ENCODE data around the gene RALGAPA1. TPM values are rescaled to one million over a fixed set of nuclear protein-coding genes. Genes with fewer than 3 reads are reported as not detected.

RALGAPA1 gene
- total RNA-seq, 1 donor: 39.1 TPM

DNA sequence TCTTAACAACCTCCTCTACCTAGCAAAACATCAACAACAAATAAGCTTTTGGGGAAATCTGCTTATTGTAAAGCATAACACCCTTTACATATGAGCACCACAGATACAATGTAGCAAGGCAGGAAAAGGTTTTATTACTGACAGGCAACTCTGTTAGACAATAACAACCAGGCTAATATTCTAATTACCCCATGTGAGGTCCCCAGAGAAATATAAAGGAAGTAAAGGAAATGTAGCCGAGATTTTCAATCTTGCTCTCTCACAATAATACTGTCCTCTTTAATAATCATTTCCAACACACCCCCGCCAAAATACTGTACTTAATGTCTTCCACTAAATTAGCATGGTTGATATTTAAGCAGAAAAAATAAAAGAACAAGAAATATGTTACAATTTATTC, 289.1 kb downstream of the RALGAPA1 start:
- DNase-seq (ENCODE audit: insufficient read length, low spot score, missing footprints): no peak
- Histone ChIP-seq H3K36me3 (ENCODE audit: insufficient read depth, low read length) (no peaks in the 10 kb centered on the region), H3K9me3 (ENCODE audit: low read depth, low read length) (no peaks in the 10 kb centered on the region), H3K4me1 (ENCODE audit: insufficient read depth, low read length) (no peaks in the 10 kb centered on the region), H3K4me2 (ENCODE audit: insufficient read depth, low read length) (no peak overlapping the region), H3K27me3 (ENCODE audit: insufficient read depth, low read length) (peaks cover 8% of the 10 kb centered on the region), H2AFZ (ENCODE audit: low read length) (no peak overlapping the region), H3K79me2 (ENCODE audit: insufficient read depth, low read length) (no peaks in the 10 kb centered on the region), H3K4me3 (ENCODE audit: insufficient read depth, low read length) (no peak overlapping the region), H4K20me1 (ENCODE audit: insufficient read depth, low read length) (no peaks in the 10 kb centered on the region), H3K27ac (ENCODE audit: low read depth, low read length) (no peak overlapping the region)
- TF ChIP-seq, protein P1, sequence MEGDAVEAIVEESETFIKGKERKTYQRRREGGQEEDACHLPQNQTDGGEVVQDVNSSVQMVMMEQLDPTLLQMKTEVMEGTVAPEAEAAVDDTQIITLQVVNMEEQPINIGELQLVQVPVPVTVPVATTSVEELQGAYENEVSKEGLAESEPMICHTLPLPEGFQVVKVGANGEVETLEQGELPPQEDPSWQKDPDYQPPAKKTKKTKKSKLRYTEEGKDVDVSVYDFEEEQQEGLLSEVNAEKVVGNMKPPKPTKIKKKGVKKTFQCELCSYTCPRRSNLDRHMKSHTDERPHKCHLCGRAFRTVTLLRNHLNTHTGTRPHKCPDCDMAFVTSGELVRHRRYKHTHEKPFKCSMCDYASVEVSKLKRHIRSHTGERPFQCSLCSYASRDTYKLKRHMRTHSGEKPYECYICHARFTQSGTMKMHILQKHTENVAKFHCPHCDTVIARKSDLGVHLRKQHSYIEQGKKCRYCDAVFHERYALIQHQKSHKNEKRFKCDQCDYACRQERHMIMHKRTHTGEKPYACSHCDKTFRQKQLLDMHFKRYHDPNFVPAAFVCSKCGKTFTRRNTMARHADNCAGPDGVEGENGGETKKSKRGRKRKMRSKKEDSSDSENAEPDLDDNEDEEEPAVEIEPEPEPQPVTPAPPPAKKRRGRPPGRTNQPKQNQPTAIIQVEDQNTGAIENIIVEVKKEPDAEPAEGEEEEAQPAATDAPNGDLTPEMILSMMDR (IDR thresholded peaks at IDR 0.05; ENCODE audit: extremely low read depth, low read depth, low read length): no peak

DNA sequence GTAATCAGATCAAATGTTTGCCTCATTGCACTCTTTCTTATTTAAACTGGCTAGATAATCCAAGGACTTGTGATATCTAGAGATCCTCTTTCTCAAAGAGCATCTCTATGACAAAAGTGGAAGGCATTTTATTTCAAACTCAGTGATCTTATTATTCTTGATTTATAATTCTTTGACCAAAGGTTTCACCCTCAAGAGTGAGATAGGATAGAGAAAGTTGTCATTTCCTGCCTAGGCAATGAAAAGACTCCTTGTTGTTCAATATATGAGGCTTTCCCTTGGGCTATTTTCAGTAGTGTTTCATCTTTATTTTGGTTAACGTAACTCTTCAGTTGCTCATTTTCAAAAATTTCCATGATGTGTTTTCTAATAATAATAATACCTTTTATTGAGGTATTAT, 293.2 kb downstream of the RALGAPA1 start:
- no peak overlapping the region for H3K27ac ChIP-seq (ENCODE audit: low read depth, low read length)
- DNase-seq (ENCODE audit: insufficient read length, low spot score, missing footprints): no peak
- H3K4me2 ChIP-seq (ENCODE audit: insufficient read depth, low read length): no peak overlapping the region

DNA sequence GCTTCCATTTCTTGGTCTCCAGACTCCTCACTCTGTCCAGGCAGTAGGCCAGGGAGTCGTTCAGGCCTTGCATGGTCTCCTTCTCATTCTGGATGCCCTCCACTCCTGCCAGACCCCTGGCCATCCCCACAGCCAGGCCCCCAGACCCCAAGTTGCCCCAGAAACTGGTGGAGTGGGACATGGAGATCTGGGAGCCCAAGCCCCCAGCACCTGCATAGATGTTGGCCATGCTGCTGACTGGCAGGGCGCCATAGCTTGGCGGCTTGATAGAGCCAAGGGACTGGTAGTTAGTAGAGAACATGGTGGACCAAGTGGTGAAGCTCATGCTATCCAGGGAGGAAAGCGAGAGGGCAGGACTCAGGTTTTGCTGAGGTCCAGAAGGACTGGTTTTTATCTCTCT, 296.3 kb downstream of the RALGAPA1 start:
- no peak overlapping the region for H3K4me2 ChIP-seq (ENCODE audit: insufficient read depth, low read length)
- TF ChIP-seq, protein P1 (IDR thresholded peaks at IDR 0.05; ENCODE audit: extremely low read depth, low read depth, low read length): no peak
- no peak overlapping the region for H3K27ac ChIP-seq (ENCODE audit: low read depth, low read length)
- H3K27me3 ChIP-seq (ENCODE audit: insufficient read depth, low read length): peaks cover 4% of the 10 kb centered on the region
- no peak overlapping the region for H3K4me3 ChIP-seq (ENCODE audit: insufficient read depth, low read length)
- no peaks in the 10 kb centered on the region for H3K4me1 ChIP-seq (ENCODE audit: insufficient read depth, low read length)
- H2AFZ ChIP-seq (ENCODE audit: low read length): no peak overlapping the region
- no peak for DNase-seq (ENCODE audit: insufficient read length, low spot score, missing footprints)
- H3K36me3 ChIP-seq (ENCODE audit: insufficient read depth, low read length): no peaks in the 10 kb centered on the region
- H3K79me2 ChIP-seq (ENCODE audit: insufficient read depth, low read length): no peaks in the 10 kb centered on the region
- no peaks in the 10 kb centered on the region for H4K20me1 ChIP-seq (ENCODE audit: insufficient read depth, low read length)
- no peaks in the 10 kb centered on the region for H3K9me3 ChIP-seq (ENCODE audit: low read depth, low read length)

More for the DNA sequence above, 293.2 kb downstream of the RALGAPA1 start:
- TF ChIP-seq, protein P1 (IDR thresholded peaks at IDR 0.05; ENCODE audit: extremely low read depth, low read depth, low read length): no peak
- no peak overlapping the region for H3K4me3 ChIP-seq (ENCODE audit: insufficient read depth, low read length)
- peaks cover 8% of the 10 kb centered on the region for H3K27me3 ChIP-seq (ENCODE audit: insufficient read depth, low read length)
- no peaks in the 10 kb centered on the region for H3K36me3 ChIP-seq (ENCODE audit: insufficient read depth, low read length)
- no peaks in the 10 kb centered on the region for H3K79me2 ChIP-seq (ENCODE audit: insufficient read depth, low read length)
- H4K20me1 ChIP-seq (ENCODE audit: insufficient read depth, low read length): no peaks in the 10 kb centered on the region
- no peak overlapping the region for H2AFZ ChIP-seq (ENCODE audit: low read length)
- no peaks in the 10 kb centered on the region for H3K9me3 ChIP-seq (ENCODE audit: low read depth, low read length)
- no peaks in the 10 kb centered on the region for H3K4me1 ChIP-seq (ENCODE audit: insufficient read depth, low read length)

DNA sequence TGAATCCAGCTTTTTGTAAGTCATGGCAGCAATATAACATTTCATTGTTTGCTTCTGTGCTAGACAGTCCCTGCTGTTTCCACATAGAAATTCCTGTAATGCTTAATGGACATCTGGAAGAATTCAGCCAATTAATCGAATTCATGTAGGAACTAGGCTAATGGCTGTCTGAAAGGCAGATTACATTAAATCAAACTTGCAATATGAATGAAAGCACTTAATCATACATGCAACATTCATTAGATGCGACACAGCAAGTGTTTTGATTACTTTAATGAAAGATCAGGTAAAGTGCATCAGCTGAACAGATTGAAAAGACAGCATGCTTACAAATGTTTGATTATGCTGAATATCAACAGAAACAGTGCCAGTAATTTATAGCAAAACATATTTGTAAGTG, 299.2 kb downstream of the RALGAPA1 start:
- Histone ChIP-seq H3K4me3 (ENCODE audit: insufficient read depth, low read length) (no peak overlapping the region), H2AFZ (ENCODE audit: low read length) (no peak overlapping the region), H3K4me1 (ENCODE audit: insufficient read depth, low read length) (no peaks in the 10 kb centered on the region), H3K9me3 (ENCODE audit: low read depth, low read length) (no peaks in the 10 kb centered on the region), H3K27me3 (ENCODE audit: insufficient read depth, low read length) (peaks cover 4% of the 10 kb centered on the region), H3K36me3 (ENCODE audit: insufficient read depth, low read length) (no peaks in the 10 kb centered on the region), H3K27ac (ENCODE audit: low read depth, low read length) (no peak overlapping the region), H4K20me1 (ENCODE audit: insufficient read depth, low read length) (no peaks in the 10 kb centered on the region), H3K79me2 (ENCODE audit: insufficient read depth, low read length) (no peaks in the 10 kb centered on the region), H3K4me2 (ENCODE audit: insufficient read depth, low read length) (no peak overlapping the region)
- TF ChIP-seq, protein P1 (IDR thresholded peaks at IDR 0.05; ENCODE audit: extremely low read depth, low read depth, low read length): no peak
- DNase-seq (ENCODE audit: insufficient read length, low spot score, missing footprints): no peak

Data from osteoblast (primary cell).